ENCODE data around the gene MTMR3.
"Not testable (repeated sequence)": the region's sequence is repeated elsewhere in the genome, so short reads cannot be mapped to it uniquely, and the experiment has no call there.

MTMR3 gene

DNA sequence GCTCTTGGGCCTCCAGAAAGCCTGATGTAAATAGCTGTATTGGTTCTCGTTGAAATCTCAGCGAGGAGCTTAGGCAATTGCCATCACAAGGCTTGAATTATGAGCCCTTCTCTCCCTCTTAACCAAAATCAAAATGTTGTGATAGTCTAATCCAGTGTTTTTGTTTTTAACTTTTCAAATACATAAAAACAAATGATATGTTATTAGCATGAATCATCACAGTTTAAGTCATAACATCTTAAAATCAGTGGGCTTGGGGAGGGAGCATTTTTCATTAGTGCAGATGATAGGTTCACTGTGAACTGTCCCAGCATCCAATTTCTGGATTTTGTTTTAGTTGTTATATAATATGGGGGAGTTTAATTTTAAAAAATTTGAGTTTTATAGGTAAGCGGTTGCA, 148.4 kb downstream of the MTMR3 start:
- DNase-seq = no peak

DNA sequence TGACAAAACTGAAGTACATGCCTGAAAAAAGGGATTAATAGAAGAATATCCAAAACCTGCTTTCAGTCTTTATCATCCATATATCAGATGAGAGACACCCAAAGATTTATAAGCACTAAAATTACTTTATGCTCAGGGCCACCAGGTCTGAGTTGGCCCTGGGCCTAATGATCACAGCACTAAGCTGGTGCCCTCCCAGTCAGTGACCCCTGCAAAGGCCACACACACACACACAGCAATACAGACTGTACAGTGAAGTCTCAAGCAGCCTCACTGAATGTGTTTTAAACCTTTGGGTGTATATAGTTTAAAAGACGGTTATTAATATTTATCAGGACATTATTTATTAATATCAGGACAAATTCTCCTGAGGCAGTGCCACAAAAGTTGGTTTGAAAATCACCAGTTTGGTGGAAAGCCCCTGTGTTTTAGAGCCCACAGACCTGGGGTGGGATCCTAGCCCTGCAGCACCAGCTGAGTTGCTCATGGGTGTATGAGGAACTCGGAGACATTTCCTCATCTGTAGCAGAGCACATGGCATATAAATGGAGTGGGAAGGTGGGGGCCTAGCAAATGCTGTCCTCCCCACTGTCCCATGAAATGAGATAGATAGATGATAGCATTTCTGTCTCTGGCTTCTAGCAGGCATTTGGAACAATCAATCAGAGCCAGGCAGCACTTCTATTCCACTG, 148.9 kb downstream of the MTMR3 start:
- no peak for DNase-seq

DNA sequence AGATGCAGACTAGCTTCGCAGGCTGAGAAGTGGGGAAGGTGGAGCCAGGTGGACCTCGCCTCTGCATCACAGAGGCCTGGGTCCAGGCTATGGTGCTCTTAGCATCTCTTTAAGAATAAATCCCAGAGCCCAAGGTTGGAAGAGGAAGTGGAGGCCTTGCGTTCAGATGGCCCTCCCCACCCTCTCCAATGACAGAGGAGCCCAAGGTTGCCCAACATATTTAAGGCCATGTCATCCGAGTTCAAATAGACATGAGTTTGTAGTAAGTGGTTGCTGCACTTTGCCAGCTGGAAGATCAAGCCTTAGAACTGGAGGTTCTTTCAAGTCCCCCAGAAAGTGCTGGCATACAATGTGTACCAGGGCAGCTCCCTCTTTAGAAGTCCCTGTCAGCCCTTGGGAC, 150.2 kb downstream of the MTMR3 start:
- DNase-seq = no peak

DNA sequence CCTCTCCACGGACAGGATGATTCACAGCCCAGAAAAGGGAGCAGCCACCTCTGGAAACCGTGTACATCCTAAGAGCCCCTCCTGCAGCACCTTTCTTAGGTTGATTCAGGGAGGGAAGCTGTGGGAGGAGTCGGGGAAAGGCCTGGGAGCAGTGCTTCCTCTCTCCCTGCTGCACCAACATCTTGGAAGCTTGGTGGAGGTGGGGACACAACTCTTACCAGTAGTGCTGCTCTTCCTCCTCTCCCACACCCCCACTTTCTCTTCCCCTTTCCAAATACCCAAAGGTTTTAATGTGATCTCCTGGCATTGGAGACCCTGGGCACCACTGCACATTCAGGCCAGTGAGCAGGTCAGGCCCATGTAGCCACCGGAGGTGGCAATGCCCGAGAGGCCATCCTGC, 150.9 kb downstream of the MTMR3 start:
- DNase-seq = no peak

GRCh38 chr22:30036656-30037055, 153.7 kb downstream of the MTMR3 start:
- DNase-seq = no peak

GRCh38 chr22:30038219-30038618, 155.2 kb downstream of the MTMR3 start:
- DNase-seq = no peak

- no peak for DNase-seq
Measured at GRCh38 chr22:30040499-30041260, 157.7 kb downstream of the MTMR3 start.

GRCh38 chr22:30041475-30041874, 158.5 kb downstream of the MTMR3 start:
- no peak for DNase-seq

DNA sequence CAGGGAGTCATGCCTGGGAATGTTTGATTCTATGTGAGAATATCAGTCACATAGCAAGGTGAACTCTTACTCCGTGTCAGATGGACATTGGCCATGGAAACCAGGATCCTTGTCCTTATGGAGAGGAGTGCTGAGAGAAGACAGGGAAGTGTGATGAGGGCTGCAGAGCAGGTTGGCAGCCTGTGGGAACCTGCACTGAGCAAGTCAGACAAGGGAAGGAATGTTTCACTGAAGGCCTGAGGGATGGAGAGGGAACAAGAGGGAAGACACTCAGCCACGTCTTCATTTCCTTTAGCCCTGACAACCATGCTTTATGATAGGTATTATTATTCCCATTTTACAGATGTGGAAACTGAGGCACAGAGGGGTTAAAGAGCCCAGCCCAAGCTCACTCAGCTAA, 158.9 kb downstream of the MTMR3 start:
- no peak for DNase-seq

DNA sequence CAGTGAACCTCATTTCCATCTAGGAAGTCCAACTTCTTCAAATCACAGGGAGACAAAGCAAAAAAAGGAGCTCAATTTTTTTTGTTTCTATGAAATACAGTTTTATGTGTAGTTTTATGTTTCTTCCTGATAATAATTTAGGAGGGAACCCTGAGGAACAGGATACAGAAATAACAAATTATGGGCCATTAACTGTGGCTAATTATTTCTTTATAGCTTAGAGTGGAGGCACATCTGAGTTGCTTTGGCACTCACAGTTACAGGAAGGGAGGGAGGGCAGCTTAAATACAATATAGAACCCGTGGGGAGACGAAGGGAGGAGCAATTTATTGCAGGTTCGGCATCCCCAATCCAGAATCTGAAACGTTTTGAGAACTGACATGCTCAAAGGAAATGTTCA, 160.2 kb downstream of the MTMR3 start:
- DNase-seq = no peak

DNA sequence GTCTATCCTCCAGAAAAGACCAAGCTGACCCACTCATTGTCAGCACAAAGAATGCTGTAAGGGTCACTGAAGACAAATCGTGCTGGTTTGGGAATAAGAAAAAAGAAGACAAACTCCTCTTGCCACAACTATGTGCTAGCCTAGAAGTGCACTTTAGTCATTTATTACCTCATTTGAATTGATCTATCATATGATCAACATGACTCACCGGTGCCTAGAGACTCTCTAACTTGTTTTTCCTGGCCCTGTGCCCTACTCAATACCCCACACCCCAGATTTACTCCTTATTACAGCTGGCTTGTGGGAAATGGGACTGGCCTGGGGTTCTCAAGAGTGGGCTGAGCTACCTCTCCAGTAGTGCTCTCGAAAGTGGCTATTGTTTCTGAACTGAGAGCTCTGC, 161.4 kb downstream of the MTMR3 start:
- peak in 1 of 2 experiments; percentile 20 for DNase-seq

GRCh38 chr22:30044881-30045493, 162.0 kb downstream of the MTMR3 start:
- DNase-seq = no peak

DNA sequence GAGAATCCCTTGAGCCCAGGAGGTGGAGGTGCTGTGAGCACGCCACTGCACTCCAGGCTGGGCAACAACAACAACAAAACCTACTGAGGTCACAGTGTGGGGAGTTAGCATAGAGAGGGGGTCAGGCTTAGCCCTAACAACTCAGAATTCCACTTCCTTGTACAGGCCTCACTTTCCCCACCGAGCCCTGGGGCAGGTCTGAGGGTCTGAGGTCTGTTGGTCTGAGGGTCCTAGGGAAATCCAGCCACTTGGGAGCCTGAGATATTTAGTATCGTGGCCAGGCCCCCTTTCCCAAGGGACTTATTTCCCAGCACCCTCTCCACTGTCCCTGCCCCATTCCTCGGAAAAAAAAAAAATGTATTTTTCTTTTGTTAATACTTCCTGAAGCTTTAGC, 162.5 kb downstream of the MTMR3 start:
- DNase-seq = no peak

- DNase-seq = no peak
Measured at GRCh38 chr22:30045901-30046715, 163.1 kb downstream of the MTMR3 start.

GRCh38 chr22:30046716-30047363, 163.9 kb downstream of the MTMR3 start:
- DNase-seq = no peak

GRCh38 chr22:30047364-30047738, 164.4 kb downstream of the MTMR3 start:
- no peak for DNase-seq

DNA sequence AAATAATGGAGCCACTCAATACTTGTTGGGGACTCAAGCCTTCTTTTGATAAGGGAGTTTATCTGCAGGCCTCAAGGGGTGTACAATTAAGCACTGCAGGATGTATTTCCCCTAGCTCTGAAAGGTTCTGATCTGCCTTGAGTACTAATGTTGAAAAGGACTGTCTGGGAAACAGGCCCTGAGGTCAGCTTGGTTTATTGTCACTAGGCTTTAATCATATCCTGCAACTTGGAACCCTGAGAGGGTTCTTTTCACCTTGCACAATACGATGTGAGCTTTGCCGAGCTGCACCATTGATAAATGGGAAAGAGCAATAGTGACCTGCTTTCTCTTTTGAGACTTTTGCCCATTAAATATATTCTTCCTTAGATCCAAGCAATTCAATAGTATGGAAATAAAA, 165.7 kb downstream of the MTMR3 start:
- no peak for DNase-seq

- no peak for DNase-seq
Measured at GRCh38 chr22:30054067-30054763, 171.2 kb downstream of the MTMR3 start.

GRCh38 chr22:30054764-30055069, 171.7 kb downstream of the MTMR3 start:
- DNase-seq = no peak

- DNase-seq = no peak
Measured at GRCh38 chr22:30056015-30056414, 173.0 kb downstream of the MTMR3 start.

DNA sequence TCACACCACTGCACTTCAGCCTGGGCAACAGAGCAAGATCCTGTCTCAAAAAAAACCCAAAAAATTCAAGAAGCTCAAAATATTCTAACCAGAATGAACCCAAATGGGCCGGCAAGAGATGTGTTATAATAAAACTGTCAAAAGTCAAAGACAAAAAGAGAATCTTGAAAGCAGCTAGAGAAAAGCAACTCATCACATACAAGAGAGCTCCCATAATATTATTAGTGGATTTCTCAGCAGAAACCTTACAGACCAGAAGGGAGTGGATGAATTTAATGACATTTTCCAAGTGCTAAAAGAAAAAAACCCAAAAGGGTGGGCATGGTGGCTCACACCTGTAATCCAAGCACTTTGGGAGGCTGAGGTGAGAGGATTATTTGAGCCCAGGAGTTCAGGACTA, 174.4 kb downstream of the MTMR3 start:
- DNase-seq = no peak

DNA sequence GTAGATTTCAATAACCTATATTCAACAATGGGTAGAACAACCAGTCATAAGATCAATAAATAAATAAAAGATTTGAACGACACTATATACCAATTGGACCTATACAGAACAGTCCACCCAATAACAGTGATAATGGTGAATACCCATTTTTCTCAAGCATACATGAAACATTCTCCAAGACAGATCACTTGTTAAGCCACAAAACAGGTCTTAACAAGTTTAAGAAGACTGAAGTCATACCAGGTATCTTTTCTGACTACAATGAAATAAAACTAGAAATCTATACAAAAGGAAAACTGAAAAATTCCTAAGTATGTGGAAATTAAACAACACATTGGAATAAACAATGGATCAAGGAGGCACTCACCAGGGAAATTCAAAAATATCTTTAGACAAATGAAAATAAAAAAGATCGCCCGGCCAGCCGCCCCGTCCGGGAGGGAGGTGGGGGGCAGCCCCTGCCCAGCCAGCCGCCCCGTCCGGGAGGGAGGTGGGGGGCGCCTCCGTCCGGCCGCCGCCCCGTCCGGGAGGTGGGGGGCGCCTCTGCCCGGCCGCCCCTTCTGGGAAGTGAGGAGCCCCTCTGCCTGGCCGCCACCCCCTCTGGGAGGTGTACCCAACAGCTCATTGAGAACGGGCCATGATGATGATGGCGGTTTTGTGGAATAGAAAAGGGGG, 176.5 kb downstream of the MTMR3 start:
- DNase-seq = not testable (repeated sequence)
